Measurements from ENCODE around the gene GAPVD1.
"Not testable (repeated sequence)": the region's sequence is repeated elsewhere in the genome, so short reads cannot be mapped to it uniquely, and the experiment has no call there.

Gene GAPVD1

DNA sequence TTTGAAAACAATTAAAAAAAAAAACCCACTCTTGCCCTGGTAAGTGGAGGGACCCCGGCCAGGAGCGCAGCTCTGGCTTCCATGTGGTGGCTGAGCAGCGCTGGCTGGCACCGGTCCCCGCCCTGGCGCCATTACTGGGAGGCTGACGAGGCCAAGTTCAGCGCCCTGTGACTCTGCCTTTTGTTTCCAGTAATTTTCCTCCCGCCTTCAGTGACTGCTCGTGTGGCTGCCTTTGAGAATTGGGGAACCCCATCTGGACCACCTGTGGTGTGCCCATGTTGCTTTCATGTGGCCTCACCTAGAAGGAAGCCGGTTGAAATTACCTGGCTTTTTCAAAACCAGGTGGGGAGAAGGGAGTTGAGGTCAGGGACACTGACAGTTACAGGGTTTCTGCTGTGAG lies 136.1 kb downstream of the GAPVD1 start:
- ChIA-PET CTCF (no interaction called here), POLR2A (no interaction called here)
- no peak for DNase-seq (ENCODE audit: extremely low spot score)
- TF ChIP-seq L3MBTL2 (conservative IDR thresholded peaks at IDR 0.05), result no peak
- no peak for TF ChIP-seq HDGF (IDR thresholded peaks at IDR 0.05; ENCODE audit: borderline replicate concordance)
- TF ChIP-seq ARNT (IDR thresholded peaks at IDR 0.05), result no peak
- no peak for TF ChIP-seq SP1 (IDR thresholded peaks at IDR 0.05)
- no peak for TF ChIP-seq BHLHE40 (IDR thresholded peaks at IDR 0.05; ENCODE audit: borderline replicate concordance)
- no peak for TF ChIP-seq FOXM1 (IDR thresholded peaks at IDR 0.05; ENCODE audit: borderline replicate concordance)
- no peak for TF ChIP-seq TARDBP (IDR thresholded peaks at IDR 0.05)
- TF ChIP-seq SUZ12 (IDR thresholded peaks at IDR 0.05), result no peak
- TF ChIP-seq ELF4 (IDR thresholded peaks at IDR 0.05), result no peak
- TF ChIP-seq, protein P1, sequence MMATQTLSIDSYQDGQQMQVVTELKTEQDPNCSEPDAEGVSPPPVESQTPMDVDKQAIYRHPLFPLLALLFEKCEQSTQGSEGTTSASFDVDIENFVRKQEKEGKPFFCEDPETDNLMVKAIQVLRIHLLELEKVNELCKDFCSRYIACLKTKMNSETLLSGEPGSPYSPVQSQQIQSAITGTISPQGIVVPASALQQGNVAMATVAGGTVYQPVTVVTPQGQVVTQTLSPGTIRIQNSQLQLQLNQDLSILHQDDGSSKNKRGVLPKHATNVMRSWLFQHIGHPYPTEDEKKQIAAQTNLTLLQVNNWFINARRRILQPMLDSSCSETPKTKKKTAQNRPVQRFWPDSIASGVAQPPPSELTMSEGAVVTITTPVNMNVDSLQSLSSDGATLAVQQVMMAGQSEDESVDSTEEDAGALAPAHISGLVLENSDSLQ (IDR thresholded peaks at IDR 0.05), result no peak

DNA sequence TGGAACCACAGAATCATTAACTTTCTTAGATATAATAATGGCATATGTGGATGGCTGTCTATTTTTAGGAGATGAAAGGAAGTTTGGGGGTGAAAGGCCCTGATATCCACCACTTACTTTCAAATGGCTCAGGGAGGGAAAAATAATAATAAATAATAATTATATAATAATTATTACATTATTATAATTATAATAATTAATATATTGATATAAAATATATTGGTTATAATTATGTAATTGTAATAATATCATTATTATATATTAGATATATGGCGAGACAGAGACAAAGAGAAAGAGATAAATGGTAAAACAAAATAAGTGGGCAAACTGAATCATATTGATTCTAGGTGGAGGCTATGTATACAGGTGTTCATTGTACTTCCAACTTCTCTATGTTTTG lies 136.6 kb downstream of the GAPVD1 start:
- no peak for DNase-seq (ENCODE audit: extremely low spot score)
- TF ChIP-seq HDGF (IDR thresholded peaks at IDR 0.05; ENCODE audit: borderline replicate concordance) (no peak), SP1 (IDR thresholded peaks at IDR 0.05) (no peak), ELF4 (IDR thresholded peaks at IDR 0.05) (no peak), ZNF384 (IDR thresholded peaks at IDR 0.05) (no peak), CTBP1 (IDR thresholded peaks at IDR 0.05; ENCODE audit: borderline replicate concordance) (no peak), L3MBTL2 (conservative IDR thresholded peaks at IDR 0.05) (no peak), SUZ12 (IDR thresholded peaks at IDR 0.05) (no peak), FOXK2 (IDR thresholded peaks at IDR 0.05) (no peak), NFRKB (IDR thresholded peaks at IDR 0.05) (no peak), ARNT (IDR thresholded peaks at IDR 0.05) (no peak), BHLHE40 (IDR thresholded peaks at IDR 0.05; ENCODE audit: borderline replicate concordance) (no peak), FOXM1 (IDR thresholded peaks at IDR 0.05; ENCODE audit: borderline replicate concordance) (no peak), FOXA1 (IDR thresholded peaks at IDR 0.05) (no peak), TARDBP (IDR thresholded peaks at IDR 0.05) (no peak), LEF1 (IDR thresholded peaks at IDR 0.05; ENCODE audit: borderline replicate concordance) (no peak)
- TF ChIP-seq, protein P1 (IDR thresholded peaks at IDR 0.05), result no peak
- ChIA-PET POLR2A (no interaction called here), CTCF (no interaction called here)

DNA sequence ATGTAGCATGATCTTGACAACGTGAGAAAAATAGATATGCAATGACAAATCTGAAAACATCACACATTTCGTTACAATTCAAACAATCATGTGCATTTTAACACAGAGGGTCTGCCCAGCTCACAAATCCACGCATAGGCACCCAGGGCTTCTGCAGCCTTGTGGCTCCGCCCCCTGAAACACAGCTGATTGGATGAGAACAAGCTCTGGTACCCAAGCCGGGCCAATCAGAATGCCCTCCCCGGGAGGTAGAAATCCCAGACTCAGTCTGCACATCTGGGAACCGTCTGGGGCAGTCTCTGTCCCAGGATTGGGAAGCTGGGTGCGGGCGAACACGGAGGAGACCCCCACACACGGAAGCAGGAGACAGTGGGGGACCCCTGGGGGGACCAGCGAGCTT lies 137.5 kb downstream of the GAPVD1 start:
- TF ChIP-seq BHLHE40 (IDR thresholded peaks at IDR 0.05; ENCODE audit: borderline replicate concordance), result no peak
- no peak for TF ChIP-seq SP1 (IDR thresholded peaks at IDR 0.05)
- no peak for TF ChIP-seq LEF1 (IDR thresholded peaks at IDR 0.05; ENCODE audit: borderline replicate concordance)
- no peak for TF ChIP-seq L3MBTL2 (conservative IDR thresholded peaks at IDR 0.05)
- no peak for TF ChIP-seq FOXK2 (IDR thresholded peaks at IDR 0.05)
- TF ChIP-seq FOXM1 (IDR thresholded peaks at IDR 0.05; ENCODE audit: borderline replicate concordance), result no peak
- TF ChIP-seq SUZ12 (IDR thresholded peaks at IDR 0.05), result no peak
- no peak for TF ChIP-seq NFRKB (IDR thresholded peaks at IDR 0.05)
- TF ChIP-seq, protein P1 (IDR thresholded peaks at IDR 0.05), result no peak
- no peak for TF ChIP-seq ELF4 (IDR thresholded peaks at IDR 0.05)
- TF ChIP-seq ARNT (IDR thresholded peaks at IDR 0.05), result no peak
- TF ChIP-seq FOXA1 (IDR thresholded peaks at IDR 0.05), result no peak
- no peak for TF ChIP-seq HDGF (IDR thresholded peaks at IDR 0.05; ENCODE audit: borderline replicate concordance)
- no peak for TF ChIP-seq TARDBP (IDR thresholded peaks at IDR 0.05)
- TF ChIP-seq CTBP1 (IDR thresholded peaks at IDR 0.05; ENCODE audit: borderline replicate concordance), result no peak
- no peak for TF ChIP-seq ZNF384 (IDR thresholded peaks at IDR 0.05)
- CTCF ChIA-PET, result no interaction called here
- no peak for DNase-seq (ENCODE audit: extremely low spot score)
- POLR2A ChIA-PET, result no interaction called here

DNA sequence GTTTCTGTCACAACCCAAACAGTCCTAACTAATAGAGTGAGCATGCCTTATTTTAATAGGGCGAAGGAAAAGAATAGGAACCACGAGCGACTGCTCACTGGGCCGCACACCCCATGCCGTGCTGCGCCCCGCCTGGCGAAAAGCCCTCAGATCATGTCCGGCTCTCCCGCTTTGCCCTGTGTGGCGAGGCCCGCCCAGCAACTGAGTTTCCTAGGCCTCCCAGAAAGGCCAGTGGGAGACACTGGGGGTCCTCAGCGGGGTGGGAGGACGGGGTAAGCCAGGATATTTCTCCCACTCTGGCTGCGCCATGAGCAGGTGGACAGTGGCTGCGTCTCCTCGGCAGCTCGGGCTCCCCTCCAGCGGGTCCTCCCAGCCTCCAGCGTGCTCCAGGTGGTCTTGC lies 138.0 kb downstream of the GAPVD1 start:
- POLR2A ChIA-PET, result no interaction called here
- CTCF ChIA-PET, result interaction anchor here (0.6 kb wide), 1 partner anchor 13 kb away, joined by 3 read pairs; no protein-coding TSS in a partner anchor
- no peak for TF ChIP-seq L3MBTL2 (conservative IDR thresholded peaks at IDR 0.05)
- no peak for DNase-seq (ENCODE audit: extremely low spot score)

DNA sequence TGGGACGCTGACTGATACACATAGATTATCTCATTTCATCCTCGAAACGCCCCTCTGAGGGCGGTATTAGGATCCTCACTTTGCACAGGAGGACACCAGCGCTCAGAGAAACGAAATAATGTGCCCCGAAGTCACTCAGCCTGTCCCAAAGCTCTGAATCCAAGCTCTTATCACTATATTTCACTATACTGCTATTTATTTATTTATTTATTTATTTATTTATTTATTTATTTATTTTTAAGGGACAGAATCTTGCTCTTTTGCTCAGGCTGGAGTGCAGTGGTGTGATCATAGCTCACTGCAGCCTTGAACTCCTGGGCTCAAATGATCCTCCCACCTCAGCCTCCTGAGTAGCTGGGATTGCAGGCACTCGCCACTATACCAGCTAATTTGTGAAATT lies 138.6 kb downstream of the GAPVD1 start:
- ChIA-PET CTCF (interaction anchor here (0.6 kb wide), 1 partner anchor 13 kb away, joined by 3 read pairs; no protein-coding TSS in a partner anchor), POLR2A (interaction anchor here (0.9 kb wide), 1 partner anchor 140 kb away, joined by 4 read pairs; no protein-coding TSS in a partner anchor)
- DNase-seq (ENCODE audit: extremely low spot score), result not testable (repeated sequence)

DNA sequence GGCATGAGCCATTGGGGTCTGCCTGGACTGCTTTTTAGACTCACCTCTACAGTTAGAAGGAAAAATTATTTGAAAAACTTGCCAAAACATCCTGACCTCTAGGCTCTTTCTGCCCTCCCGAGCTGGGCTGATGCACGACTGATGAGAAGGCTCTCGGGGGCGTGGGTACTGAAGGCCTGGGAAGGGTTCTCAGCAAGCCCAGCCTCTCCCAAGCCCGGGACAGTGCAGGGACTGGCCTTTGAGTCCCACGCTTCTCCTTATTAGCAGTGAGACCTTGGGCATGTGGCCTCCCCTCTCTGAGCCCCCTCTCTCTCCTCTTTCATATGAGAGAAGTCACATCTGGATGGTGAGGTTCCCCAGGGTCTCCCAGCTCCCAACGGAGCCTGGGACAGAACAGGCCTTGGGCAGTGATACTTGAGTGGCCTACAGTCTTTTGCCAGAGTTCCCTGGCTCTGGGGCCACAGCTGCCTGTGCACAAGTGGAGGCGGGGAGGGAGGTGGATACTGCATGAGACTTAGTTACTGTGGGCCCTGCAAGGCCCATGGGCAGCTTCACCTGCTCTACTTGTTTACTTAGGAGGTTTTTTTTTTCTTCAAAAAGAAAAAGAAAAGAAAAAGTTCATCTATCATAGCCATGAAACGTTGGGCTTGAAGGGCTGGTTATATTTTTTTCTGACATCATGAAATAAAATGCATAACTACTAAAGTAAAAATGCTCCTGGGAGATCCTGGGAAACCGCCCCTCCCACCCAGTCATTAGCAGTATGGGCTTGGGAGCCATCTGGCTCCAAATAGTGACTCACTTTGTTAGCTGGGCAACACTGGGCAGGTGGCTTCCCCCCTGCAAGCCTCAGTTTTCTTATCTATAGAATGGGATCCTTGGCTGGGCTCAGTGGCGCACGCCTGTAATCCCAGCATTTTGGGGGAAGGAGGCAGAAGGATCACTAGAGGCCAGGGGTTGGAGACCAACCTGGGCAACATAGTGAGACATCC lies 139.4 kb downstream of the GAPVD1 start:
- TF ChIP-seq FOXK2 (IDR thresholded peaks at IDR 0.05), result no peak
- TF ChIP-seq FOXM1 (IDR thresholded peaks at IDR 0.05; ENCODE audit: borderline replicate concordance), result no peak
- TF ChIP-seq, protein P1 (IDR thresholded peaks at IDR 0.05), result no peak
- no peak for TF ChIP-seq CTBP1 (IDR thresholded peaks at IDR 0.05; ENCODE audit: borderline replicate concordance)
- no peak for TF ChIP-seq ARNT (IDR thresholded peaks at IDR 0.05)
- TF ChIP-seq FOXA1 (IDR thresholded peaks at IDR 0.05), result no peak
- TF ChIP-seq SP1 (IDR thresholded peaks at IDR 0.05), result no peak
- no peak for TF ChIP-seq NFRKB (IDR thresholded peaks at IDR 0.05)
- TF ChIP-seq ZNF384 (IDR thresholded peaks at IDR 0.05), result no peak
- no peak for TF ChIP-seq ELF4 (IDR thresholded peaks at IDR 0.05)
- TF ChIP-seq TARDBP (IDR thresholded peaks at IDR 0.05), result no peak
- no peak for TF ChIP-seq SUZ12 (IDR thresholded peaks at IDR 0.05)
- no peak for TF ChIP-seq HDGF (IDR thresholded peaks at IDR 0.05; ENCODE audit: borderline replicate concordance)
- no peak for TF ChIP-seq L3MBTL2 (conservative IDR thresholded peaks at IDR 0.05)
- TF ChIP-seq LEF1 (IDR thresholded peaks at IDR 0.05; ENCODE audit: borderline replicate concordance), result no peak
- ChIA-PET CTCF (no interaction called here), POLR2A (interaction anchor here (0.9 kb wide), 1 partner anchor 140 kb away, joined by 4 read pairs; no protein-coding TSS in a partner anchor)
- DNase-seq (ENCODE audit: extremely low spot score), result no peak

Data from HEK293T (cell line).